ENCODE results near the gene CHN2.

GRCh38 chr7:29276199-29276598 is 81.6 kb downstream of the CHN2 start:
- TF ChIP-seq CTCF (IDR thresholded peaks at IDR 0.05) (no peak), POLR2A (IDR thresholded peaks at IDR 0.05) (no peak)

Measured in prostate gland (tissue), 2 donors.